ENCODE data around the gene PTPRT.

PTPRT gene

GRCh38 chr20:42444799-42445198 is 744.9 kb downstream of the PTPRT start:
- DNase-seq, result no peak

- no peak for DNase-seq
These were observed 746.5 kb downstream of the PTPRT start for GRCh38 chr20:42443200-42443599.

GRCh38 chr20:42442716-42443115 is 747.0 kb downstream of the PTPRT start:
- no peak for DNase-seq

- peak in 3 of 14 donors; percentile 7 to 33 (median 22) for DNase-seq
These were observed 747.8 kb downstream of the PTPRT start for GRCh38 chr20:42441864-42442331.

GRCh38 chr20:42441196-42441863 is 748.4 kb downstream of the PTPRT start:
- peak in 1 of 14 donors; percentile 7 for DNase-seq

- peak in 1 of 14 donors; percentile 3 for DNase-seq
These were observed 754.5 kb downstream of the PTPRT start for GRCh38 chr20:42435230-42435629.

- DNase-seq, result no peak
These were observed 757.0 kb downstream of the PTPRT start for GRCh38 chr20:42432496-42433334.

- DNase-seq, result no peak
These were observed 759.1 kb downstream of the PTPRT start for GRCh38 chr20:42430598-42430997.

- no peak for DNase-seq
These were observed 759.8 kb downstream of the PTPRT start for GRCh38 chr20:42429761-42430458.

GRCh38 chr20:42419814-42420532 is 769.7 kb downstream of the PTPRT start:
- no peak for DNase-seq

GRCh38 chr20:42406826-42407225 is 782.9 kb downstream of the PTPRT start:
- DNase-seq, result no peak

GRCh38 chr20:42402455-42402854 is 787.3 kb downstream of the PTPRT start:
- no peak for DNase-seq

GRCh38 chr20:42401613-42402012 is 788.1 kb downstream of the PTPRT start:
- DNase-seq, result no peak

- no peak for DNase-seq
These were observed 789.9 kb downstream of the PTPRT start for GRCh38 chr20:42399802-42400201.

- no peak for DNase-seq
These were observed 797.3 kb downstream of the PTPRT start for GRCh38 chr20:42392442-42392841.

- DNase-seq, result no peak
These were observed 797.9 kb downstream of the PTPRT start for GRCh38 chr20:42391807-42392206.

GRCh38 chr20:42380287-42380686 is 809.4 kb downstream of the PTPRT start:
- DNase-seq, result peak in 3 of 14 donors; percentile 2 to 8 (median 2)

GRCh38 chr20:42379385-42379784 is 810.3 kb downstream of the PTPRT start:
- no peak for DNase-seq

GRCh38 chr20:42378826-42379225 is 810.9 kb downstream of the PTPRT start:
- DNase-seq, result no peak

GRCh38 chr20:42376131-42376530 is 813.6 kb downstream of the PTPRT start:
- no peak for DNase-seq

GRCh38 chr20:42373049-42373448 is 816.7 kb downstream of the PTPRT start:
- DNase-seq, result no peak

GRCh38 chr20:42370075-42370474 is 819.6 kb downstream of the PTPRT start:
- DNase-seq, result no peak

Data from C1 segment of cervical spinal cord (tissue), 14 donors.